GM23338 (cell line): ENCODE results near the gene CMIP.

Source experiments
- CREB1 ChIP-seq: fragments of 250-450 bp; sonication (Bioruptor Pico); IDR thresholded peaks from 2 replicates; pipeline ENCODE4 v1.5.0; 2020; ENCODE audit warnings: low read depth, mild to moderate bottlenecking, moderate library complexity
- EZH2 ChIP-seq: fragments of 200-600 bp; sonication (generic); IDR thresholded peaks from one replicate; pipeline ENCODE4 v1.8.0; 2017; ENCODE audit warnings: antibody characterized with exemption, mild to moderate bottlenecking, low read depth; ENCODE audit not compliant: unreplicated experiment
- EZH2phosphoT487 ChIP-seq: fragments of 200-600 bp; sonication (generic); IDR thresholded peaks from one replicate; pipeline ENCODE4 v1.8.1; 2018; ENCODE audit warnings: antibody characterized with exemption; ENCODE audit not compliant: unreplicated experiment
- JUNB ChIP-seq: IDR thresholded peaks from one replicate; pipeline ENCODE4 v1.6.1; 2016; ENCODE audit warnings: antibody characterized with exemption; ENCODE audit not compliant: unreplicated experiment
- NANOG ChIP-seq: IDR thresholded peaks from 2 replicates; pipeline ENCODE4 v1.6.1; 2016; ENCODE audit warnings: antibody characterized with exemption, borderline replicate concordance
- POLR2AphosphoS5 ChIP-seq: IDR thresholded peaks from 2 replicates; pipeline ENCODE4 v1.6.1; 2016; ENCODE audit warnings: antibody characterized with exemption, low read depth
- ZNF114 ChIP-seq: fragments of 250-450 bp; sonication (Bioruptor Pico); IDR thresholded peaks from 2 replicates; pipeline ENCODE4 v1.5.0; 2020; ENCODE audit warnings: mild to moderate bottlenecking, moderate library complexity
- TF ChIP-seq, protein P1 (sequence below): IDR thresholded peaks from one replicate; pipeline ENCODE4 v1.6.1; 2018; ENCODE audit warnings: antibody characterized with exemption; ENCODE audit not compliant: unreplicated experiment
- TF ChIP-seq, protein P2 (sequence below), 2 experiments: fragments of 200-600 bp in 1 of 2; sonication (generic) in 1 of 2; conservative IDR thresholded peaks; 2 replicates each; pipeline versions ENCODE4 v1.5.1 to v1.6.1; 2016 to 2017; ENCODE audit warnings: antibody characterized with exemption in 2 of 2, low read depth in 2 of 2, mild to moderate bottlenecking in 2 of 2, moderate library complexity in 1 of 2
- TF ChIP-seq, protein P3 (sequence below): IDR thresholded peaks from 2 replicates; pipeline ENCODE4 v1.6.1; 2016; ENCODE audit warnings: antibody characterized with exemption

DNA sequence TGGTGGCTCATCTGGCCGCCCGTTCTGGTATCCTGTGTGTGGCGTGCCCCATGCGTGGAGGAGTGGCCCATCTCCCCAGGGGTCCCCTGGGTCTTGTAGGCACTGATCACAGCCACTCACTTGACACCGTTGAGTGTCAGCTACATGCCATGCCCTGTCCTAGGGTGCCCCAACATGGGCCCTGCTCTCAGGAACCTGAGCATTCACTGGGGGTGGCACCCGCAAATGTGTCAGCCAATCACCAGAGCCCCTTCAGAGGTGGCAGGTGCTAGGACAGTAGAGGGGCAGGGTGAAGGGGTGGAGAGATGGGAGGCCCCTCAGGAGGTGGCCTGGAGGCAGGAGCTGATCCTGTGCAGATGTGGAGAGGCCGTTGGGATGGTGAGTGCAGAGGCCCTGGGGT, 27.8 kb downstream of the CMIP start:
- TF ChIP-seq POLR2AphosphoS5 (no peak), JUNB (no peak), EZH2 (no peak), EZH2phosphoT487 (no peak), NANOG (no peak), ZNF114 (CRISPR knock-in tag) (no peak), CREB1 (CRISPR knock-in tag) (no peak)
- TF ChIP-seq, protein P1, sequence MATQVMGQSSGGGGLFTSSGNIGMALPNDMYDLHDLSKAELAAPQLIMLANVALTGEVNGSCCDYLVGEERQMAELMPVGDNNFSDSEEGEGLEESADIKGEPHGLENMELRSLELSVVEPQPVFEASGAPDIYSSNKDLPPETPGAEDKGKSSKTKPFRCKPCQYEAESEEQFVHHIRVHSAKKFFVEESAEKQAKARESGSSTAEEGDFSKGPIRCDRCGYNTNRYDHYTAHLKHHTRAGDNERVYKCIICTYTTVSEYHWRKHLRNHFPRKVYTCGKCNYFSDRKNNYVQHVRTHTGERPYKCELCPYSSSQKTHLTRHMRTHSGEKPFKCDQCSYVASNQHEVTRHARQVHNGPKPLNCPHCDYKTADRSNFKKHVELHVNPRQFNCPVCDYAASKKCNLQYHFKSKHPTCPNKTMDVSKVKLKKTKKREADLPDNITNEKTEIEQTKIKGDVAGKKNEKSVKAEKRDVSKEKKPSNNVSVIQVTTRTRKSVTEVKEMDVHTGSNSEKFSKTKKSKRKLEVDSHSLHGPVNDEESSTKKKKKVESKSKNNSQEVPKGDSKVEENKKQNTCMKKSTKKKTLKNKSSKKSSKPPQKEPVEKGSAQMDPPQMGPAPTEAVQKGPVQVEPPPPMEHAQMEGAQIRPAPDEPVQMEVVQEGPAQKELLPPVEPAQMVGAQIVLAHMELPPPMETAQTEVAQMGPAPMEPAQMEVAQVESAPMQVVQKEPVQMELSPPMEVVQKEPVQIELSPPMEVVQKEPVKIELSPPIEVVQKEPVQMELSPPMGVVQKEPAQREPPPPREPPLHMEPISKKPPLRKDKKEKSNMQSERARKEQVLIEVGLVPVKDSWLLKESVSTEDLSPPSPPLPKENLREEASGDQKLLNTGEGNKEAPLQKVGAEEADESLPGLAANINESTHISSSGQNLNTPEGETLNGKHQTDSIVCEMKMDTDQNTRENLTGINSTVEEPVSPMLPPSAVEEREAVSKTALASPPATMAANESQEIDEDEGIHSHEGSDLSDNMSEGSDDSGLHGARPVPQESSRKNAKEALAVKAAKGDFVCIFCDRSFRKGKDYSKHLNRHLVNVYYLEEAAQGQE, result no peak
- TF ChIP-seq, protein P2, sequence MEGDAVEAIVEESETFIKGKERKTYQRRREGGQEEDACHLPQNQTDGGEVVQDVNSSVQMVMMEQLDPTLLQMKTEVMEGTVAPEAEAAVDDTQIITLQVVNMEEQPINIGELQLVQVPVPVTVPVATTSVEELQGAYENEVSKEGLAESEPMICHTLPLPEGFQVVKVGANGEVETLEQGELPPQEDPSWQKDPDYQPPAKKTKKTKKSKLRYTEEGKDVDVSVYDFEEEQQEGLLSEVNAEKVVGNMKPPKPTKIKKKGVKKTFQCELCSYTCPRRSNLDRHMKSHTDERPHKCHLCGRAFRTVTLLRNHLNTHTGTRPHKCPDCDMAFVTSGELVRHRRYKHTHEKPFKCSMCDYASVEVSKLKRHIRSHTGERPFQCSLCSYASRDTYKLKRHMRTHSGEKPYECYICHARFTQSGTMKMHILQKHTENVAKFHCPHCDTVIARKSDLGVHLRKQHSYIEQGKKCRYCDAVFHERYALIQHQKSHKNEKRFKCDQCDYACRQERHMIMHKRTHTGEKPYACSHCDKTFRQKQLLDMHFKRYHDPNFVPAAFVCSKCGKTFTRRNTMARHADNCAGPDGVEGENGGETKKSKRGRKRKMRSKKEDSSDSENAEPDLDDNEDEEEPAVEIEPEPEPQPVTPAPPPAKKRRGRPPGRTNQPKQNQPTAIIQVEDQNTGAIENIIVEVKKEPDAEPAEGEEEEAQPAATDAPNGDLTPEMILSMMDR (conservative IDR thresholded peaks at IDR 0.05; ENCODE audit: low read depth in 2 of 2), result no peak
- TF ChIP-seq, protein P3, sequence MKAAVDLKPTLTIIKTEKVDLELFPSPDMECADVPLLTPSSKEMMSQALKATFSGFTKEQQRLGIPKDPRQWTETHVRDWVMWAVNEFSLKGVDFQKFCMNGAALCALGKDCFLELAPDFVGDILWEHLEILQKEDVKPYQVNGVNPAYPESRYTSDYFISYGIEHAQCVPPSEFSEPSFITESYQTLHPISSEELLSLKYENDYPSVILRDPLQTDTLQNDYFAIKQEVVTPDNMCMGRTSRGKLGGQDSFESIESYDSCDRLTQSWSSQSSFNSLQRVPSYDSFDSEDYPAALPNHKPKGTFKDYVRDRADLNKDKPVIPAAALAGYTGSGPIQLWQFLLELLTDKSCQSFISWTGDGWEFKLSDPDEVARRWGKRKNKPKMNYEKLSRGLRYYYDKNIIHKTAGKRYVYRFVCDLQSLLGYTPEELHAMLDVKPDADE, result no peak
